H1 (cell line): ENCODE results near the gene CD4. TPM values are rescaled to one million over a fixed set of nuclear protein-coding genes. Genes with fewer than 3 reads are reported as not detected.

ENCODE experiments used
- CTCF ChIA-PET: fragments of 300-600 bp; sonication (Branson Sonifier 250); formaldehyde crosslinking; loops from one replicate; lab custom pipeline; 2021; ENCODE audit not compliant: partially characterized antibody; lab: Charles Lee
- POLR2A ChIA-PET: fragments of 300-600 bp; sonication (Branson Sonifier 250); formaldehyde crosslinking; loops from one replicate; lab custom pipeline; 2021; ENCODE audit warnings: inconsistent platforms; ENCODE audit not compliant: partially characterized antibody; lab: Charles Lee
- DNase-seq, 2 experiments: peaks; one replicate each; pipeline versions ENCODE4 v3.0.0 to v3.0.0-alpha.2; 2010 to 2022; ENCODE audit warnings: low spot score in 2 of 2, low read depth in 1 of 2, mixed read lengths in 1 of 2
- FAIRE-seq: peaks from 2 replicates; lab custom pipeline; 2011; peaks lifted over from hg19 to GRCh38; lab: Jason Lieb, UNC
- H2AFZ ChIP-seq: 2 replicates; pipeline ENCODE4 v1.8.1; 2012; ENCODE audit warnings: low read length, inconsistent platforms
- H2AK5ac ChIP-seq: 2 replicates; pipeline ENCODE4 v1.6.1; 2013; ENCODE audit warnings: low read depth, low read length
- H2BK120ac ChIP-seq: replicated peaks from 2 replicates; pipeline ENCODE3; 2013; ENCODE audit warnings: low read depth, low read length, inconsistent platforms
- H2BK12ac ChIP-seq: 2 replicates; pipeline ENCODE4 v1.6.1; 2013; ENCODE audit warnings: low read depth, low read length
- H2BK15ac ChIP-seq: 2 replicates; pipeline ENCODE4 v1.6.1; 2013; ENCODE audit warnings: low read length
- H2BK20ac ChIP-seq: 2 replicates; pipeline ENCODE4 v1.6.1; 2013; ENCODE audit warnings: low read length
- H2BK5ac ChIP-seq: 2 replicates; pipeline ENCODE4 v1.6.1; 2013; ENCODE audit warnings: low read depth, low read length
- H3K14ac ChIP-seq: 2 replicates; pipeline ENCODE4 v1.6.1; 2013; ENCODE audit warnings: inconsistent platforms; ENCODE audit not compliant: insufficient read length
- H3K18ac ChIP-seq: 2 replicates; pipeline ENCODE4 v1.6.1; 2013; ENCODE audit warnings: low read length; ENCODE audit errors: extremely low read depth
- H3K23ac ChIP-seq: 2 replicates; pipeline ENCODE4 v1.6.1; 2013; ENCODE audit warnings: inconsistent platforms; ENCODE audit not compliant: insufficient read length
- H3K23me2 ChIP-seq: 2 replicates; pipeline ENCODE4 v1.6.1; 2013; ENCODE audit warnings: low read depth, low read length
- H3K27ac ChIP-seq: 2 replicates; pipeline ENCODE4 v1.6.1; 2011; ENCODE audit warnings: low read depth, low read length, inconsistent platforms
- H3K27me3 ChIP-seq, 4 experiments: replicated peaks in 1 of 4; 1 replicate in 1 of 4; 2 replicates in 3 of 4; pipeline versions ENCODE4 v1.6.1 to v1.8.1; 2011 to 2013; ENCODE audit warnings: low read length in 3 of 4, mild to moderate bottlenecking in 3 of 4, inconsistent platforms in 2 of 4, mixed read lengths in 2 of 4, moderate library complexity in 1 of 4; ENCODE audit not compliant: control insufficient read depth in 3 of 4, insufficient read depth in 3 of 4; ENCODE audit errors: extremely low read depth in 1 of 4
- H3K36me3 ChIP-seq, 4 experiments: 2 replicates each; pipeline versions ENCODE4 v1.6.1 to v1.8.1; 2011 to 2013; ENCODE audit warnings: mild to moderate bottlenecking in 4 of 4, low read length in 3 of 4, moderate library complexity in 2 of 4, control low read depth in 1 of 4, inconsistent platforms in 1 of 4; ENCODE audit not compliant: insufficient read depth in 4 of 4, control insufficient read depth in 2 of 4
- H3K4ac ChIP-seq: replicated peaks from 2 replicates; pipeline ENCODE3; 2013; ENCODE audit warnings: low read length, low read depth, mixed read lengths, inconsistent platforms; ENCODE audit not compliant: insufficient read length
- H3K4me1 ChIP-seq, 4 experiments: replicated peaks in 1 of 4; 1 replicate in 1 of 4; 2 replicates in 3 of 4; pipeline versions ENCODE4 v1.6.1 to v1.8.1; 2011 to 2013; ENCODE audit warnings: low read length in 3 of 4, inconsistent platforms in 2 of 4, mixed read lengths in 1 of 4; ENCODE audit not compliant: insufficient read depth in 4 of 4, control insufficient read depth in 3 of 4
- H3K4me2 ChIP-seq, 2 experiments: 2 replicates each; pipeline versions ENCODE4 v1.6.1 to v1.8.1; 2011 to 2013; ENCODE audit warnings: low read depth in 2 of 2, low read length in 2 of 2, control low read depth in 1 of 2, inconsistent platforms in 1 of 2, mild to moderate bottlenecking in 1 of 2; ENCODE audit not compliant: insufficient read depth in 1 of 2
- H3K4me3 ChIP-seq, 4 experiments: fragments of 200-600, 300-600 bp in 1 of 4; sonication (generic), shearing (Covaris generic), sonication (Bioruptor Twin) in 1 of 4; 2 replicates each; pipeline versions ENCODE4 v1.5.1 to v1.8.1; 2011 to 2016; ENCODE audit warnings: low read length in 4 of 4, low read depth in 3 of 4, control low read depth in 2 of 4, inconsistent platforms in 2 of 4, mild to moderate bottlenecking in 2 of 4, mixed read lengths in 1 of 4, moderate library complexity in 1 of 4; ENCODE audit not compliant: insufficient read depth in 2 of 4; ENCODE audit errors: extremely low read depth in 1 of 4
- H3K56ac ChIP-seq: replicated peaks from 2 replicates; pipeline ENCODE3; 2013; ENCODE audit warnings: low read depth, mild to moderate bottlenecking, mixed read lengths, low read length, inconsistent platforms; ENCODE audit not compliant: insufficient read length
- H3K79me1 ChIP-seq: 2 replicates; pipeline ENCODE4 v1.6.1; 2013; ENCODE audit warnings: low read depth, low read length, control low read depth
- H3K79me2 ChIP-seq, 2 experiments: 2 replicates each; pipeline versions ENCODE4 v1.6.1 to v1.8.1; 2012 to 2013; ENCODE audit warnings: low read length in 2 of 2, mild to moderate bottlenecking in 2 of 2, inconsistent platforms in 1 of 2; ENCODE audit not compliant: insufficient read depth in 2 of 2, control insufficient read depth in 1 of 2
- H3K9ac ChIP-seq, 4 experiments: replicated peaks in 1 of 4; 1 replicate in 1 of 4; 2 replicates in 3 of 4; pipeline versions ENCODE4 v1.6.1 to v1.8.1; 2011 to 2013; ENCODE audit warnings: low read depth in 3 of 4, low read length in 3 of 4, control low read depth in 2 of 4, mild to moderate bottlenecking in 2 of 4, moderate library complexity in 2 of 4, inconsistent platforms in 1 of 4; ENCODE audit errors: extremely low read depth in 1 of 4
- H3K9me3 ChIP-seq, 2 experiments: 2 replicates each; pipeline versions ENCODE4 v1.6.1 to v1.8.1; 2012 to 2013; ENCODE audit warnings: mild to moderate bottlenecking in 2 of 2, moderate library complexity in 2 of 2, control low read depth in 1 of 2, inconsistent platforms in 1 of 2, low read depth in 1 of 2, low read length in 1 of 2, mixed read lengths in 1 of 2; ENCODE audit not compliant: insufficient read depth in 2 of 2
- H4K20me1 ChIP-seq, 2 experiments: replicated peaks in 1 of 2; 2 replicates each; pipeline versions ENCODE3 to v1.8.1; 2011 to 2013; ENCODE audit warnings: inconsistent platforms in 2 of 2, low read length in 2 of 2, mild to moderate bottlenecking in 1 of 2; ENCODE audit not compliant: insufficient read depth in 2 of 2, control insufficient read depth in 1 of 2
- H4K5ac ChIP-seq: 2 replicates; pipeline ENCODE4 v1.6.1; 2013; ENCODE audit warnings: low read length, low read depth, mixed read lengths, inconsistent platforms; ENCODE audit not compliant: insufficient read length
- H4K8ac ChIP-seq: 2 replicates; pipeline ENCODE4 v1.8.0; 2013; ENCODE audit warnings: mild to moderate bottlenecking, moderate library complexity, low read length, inconsistent platforms; ENCODE audit not compliant: insufficient read depth; ENCODE audit errors: extremely low read depth
- H4K91ac ChIP-seq: replicated peaks from 2 replicates; pipeline ENCODE3; 2013; ENCODE audit warnings: low read length, mixed read lengths, inconsistent platforms; ENCODE audit not compliant: insufficient read length
- ATF3 ChIP-seq: IDR thresholded peaks from 2 replicates; pipeline ENCODE4 v1.6.1; 2011; ENCODE audit warnings: low read depth, mild to moderate bottlenecking, low read length; ENCODE audit not compliant: insufficient read depth
- CTBP2 ChIP-seq: IDR thresholded peaks from 2 replicates; pipeline ENCODE4 v1.7.0; 2011; ENCODE audit warnings: borderline replicate concordance, mild to moderate bottlenecking, moderate library complexity, mixed read lengths, low read length; ENCODE audit not compliant: insufficient read depth, insufficient read length
- E2F6 ChIP-seq: IDR thresholded peaks from 2 replicates; pipeline ENCODE4 v1.6.1; 2012; ENCODE audit warnings: inconsistent platforms
- HDAC2 ChIP-seq, 2 experiments: fragments of 300-600 bp in 1 of 2; sonication (generic) in 1 of 2; IDR thresholded peaks; 2 replicates each; pipeline ENCODE4 v1.6.1; 2011 to 2012; ENCODE audit warnings: low read depth in 2 of 2, low read length in 2 of 2, mild to moderate bottlenecking in 2 of 2, moderate library complexity in 2 of 2, borderline replicate concordance in 1 of 2, inconsistent platforms in 1 of 2
- JUN ChIP-seq: IDR thresholded peaks from 2 replicates; pipeline ENCODE4 v1.6.1; 2011; ENCODE audit warnings: low read depth, mild to moderate bottlenecking, improper control_type of control experiment, low read length
- MAFK ChIP-seq: IDR thresholded peaks from 2 replicates; pipeline ENCODE4 v1.6.1; 2012; ENCODE audit warnings: low read depth, mild to moderate bottlenecking, improper control_type of control experiment, low read length
- SIRT6 ChIP-seq: IDR thresholded peaks from one replicate; pipeline ENCODE4 v1.7.1; 2012; ENCODE audit warnings: low read length, inconsistent platforms
- TAF1 ChIP-seq: IDR thresholded peaks from 2 replicates; pipeline ENCODE4 v1.6.1; 2011; ENCODE audit warnings: mild to moderate bottlenecking, low read depth, low read length
- WGBS, 2 experiments: shearing (Covaris generic) in 1 of 2; methylation state at CpG; one replicate each; pipeline versions ENCODE4 v1.1.6 to v1.1.7; 2013 to 2015; ENCODE audit warnings: low lambda C conversion rate in 2 of 2, mixed read lengths in 2 of 2, inconsistent platforms in 1 of 2, low coverage in 1 of 2, missing lambda C conversion rate in 1 of 2; ENCODE audit not compliant: insufficient replicate concordance in 2 of 2, insufficient coverage in 1 of 2, insufficient read length in 1 of 2; ENCODE audit errors: extremely low coverage in 1 of 2, missing lambda C conversion rate in 1 of 2; 5-methylcytosine and 5-hydroxymethylcytosine counted together
- polyA plus RNA-seq, 7 experiments: library from polyadenylated mRNA; depleted of rRNA in 3 of 7; stranded (reverse) in 5 of 7; unstranded in 2 of 7; fragments of >200 nt in 5 of 7; fragments of 200-250 nt in 2 of 7; gene quantifications; 1 replicate in 5 of 7; 2 replicates in 1 of 7; 4 replicates in 1 of 7; pipeline versions ENCODE4 v1.2.1 to v1.2.3, GENCODE V29; 2011 to 2013; ENCODE audit warnings: missing spikeins in 2 of 7, mixed read lengths in 2 of 7
- total RNA-seq: library from RNA; stranded (reverse); fragmentation: NEBNext Ultra II Directional; extraction: Animal tissue kit (Norgen Biotek cat#: 25700); gene quantifications from 2 replicates; pipeline ENCODE4 v1.2.1, GENCODE V29; 2021

Gene CD4
- total and polyA plus RNA-seq, 2 of the 8 experiments (the other 6 are each of a cell fraction or from before 2014, with no cell fraction given) = 3.4 to 5.1 TPM

DNA sequence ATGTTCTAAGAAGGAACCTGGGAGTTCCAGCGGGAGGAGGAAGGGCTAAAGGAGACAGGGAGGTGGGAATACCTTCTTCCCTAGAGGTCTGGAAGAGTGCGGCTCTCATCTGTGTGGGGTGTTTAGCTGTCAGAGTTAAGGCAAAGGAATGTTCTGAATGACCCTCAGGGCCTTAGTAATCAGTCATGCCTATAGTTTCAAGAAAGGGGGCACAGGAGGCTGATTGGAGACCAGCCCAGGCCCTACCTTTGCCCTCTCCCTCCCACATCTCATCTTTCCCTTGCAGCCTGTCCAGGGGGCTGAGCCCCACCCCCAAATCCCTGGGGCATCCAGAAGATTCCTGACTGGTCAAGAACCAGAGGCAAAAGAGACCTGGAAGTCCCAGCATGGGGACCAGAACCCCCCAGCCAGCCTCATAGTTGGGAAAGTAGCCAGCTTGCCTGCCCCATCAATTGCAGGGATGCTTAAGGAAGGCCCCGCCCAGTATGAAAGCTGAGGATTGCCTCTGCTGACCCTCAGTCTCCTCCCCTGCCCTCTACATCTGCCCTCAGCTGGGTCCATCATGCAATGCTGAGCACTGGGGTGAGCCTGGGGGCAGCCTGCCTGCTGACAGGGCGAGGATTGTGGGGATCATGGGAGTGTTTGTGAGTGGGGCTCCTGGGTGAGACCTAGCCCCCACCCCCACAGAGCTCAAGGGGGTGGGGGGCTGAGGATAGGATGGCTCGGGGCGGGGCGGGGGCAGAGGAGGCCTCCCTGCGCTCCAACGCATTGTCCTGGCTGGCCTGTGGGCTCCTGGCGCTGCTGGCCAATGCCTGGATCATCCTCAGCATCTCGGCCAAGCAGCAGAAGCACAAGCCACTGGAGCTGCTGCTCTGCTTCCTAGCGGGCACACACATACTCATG lies 34.1 kb downstream of the CD4 start:
- H3K9me3 ChIP-seq = no peaks in the 10 kb centered on the region

More for the DNA sequence above, 34.1 kb downstream of the CD4 start:
- Histone ChIP-seq H3K27me3 (peaks cover 0 to 12% (median 8%) of the 10 kb centered on the region in 4 experiments; a peak in 5 of 7 replicates), H2BK12ac (peak overlapping the region; percentile 75; the same call in 1 of the 2 replicates), H4K5ac (no peak overlapping the region), H3K36me3 (no peaks in the 10 kb centered on the region), H4K20me1 (peaks cover 0 to 4% of the 10 kb centered on the region in 2 experiments), H3K79me2 (no peaks in the 10 kb centered on the region), H4K8ac (no peak overlapping the region), H2AK5ac (peak overlapping the region; percentile 77), H3K4me3 (no peak overlapping the region), H3K4me2 (peak overlapping the region in 1 of 2 experiments; percentile 94; a peak in 2 of 4 replicates), H3K14ac (no peak overlapping the region), H2BK120ac (no peak overlapping the region), H3K4me1 (peaks cover 8 to 58% (median 33%) of the 10 kb centered on the region in 4 experiments), H2BK15ac (peak overlapping the region; percentile 98), H3K23me2 (peaks cover 24% of the 10 kb centered on the region), H2BK20ac (peak overlapping the region; percentile 61; the same call in 1 of the 2 replicates), H3K56ac (no peak overlapping the region), H3K4ac (no peak overlapping the region), H3K9ac (no peak overlapping the region), H2BK5ac (peak overlapping the region; percentile 13; the same call in 1 of the 2 replicates), H2AFZ (no peak overlapping the region), H3K23ac (no peak overlapping the region), H3K27ac (no peak overlapping the region; the same call in 1 of the 2 replicates), H3K79me1 (no peaks in the 10 kb centered on the region; the same call in 1 of the 2 replicates), H3K18ac (no peak overlapping the region; the same call in 1 of the 2 replicates), H4K91ac (no peak overlapping the region)
- TF ChIP-seq ATF3 (no peak), HDAC2 (IDR thresholded peaks at IDR 0.05; ENCODE audit: borderline replicate concordance in 1 of 2, low read depth in 2 of 2, low read length in 2 of 2) (no peak), TAF1 (no peak), SIRT6 (no peak), MAFK (no peak), CTBP2 (no peak), E2F6 (no peak), JUN (no peak)
- CTCF ChIA-PET = interaction anchor here (1.1 to 23.7 kb wide), 12 partner anchors 12 to 202 kb away, joined by 3 to 532 read pairs (median 18); partner anchors contain the start of genes CD4, CDCA3, COPS7A and GNB3
- 73% methylated on average over 7 of the region's 12 CpGs; no CpG with 5 or more reads in 1 of the 2 experiments for WGBS, 2 experiments
- DNase-seq = no peak
- FAIRE-seq = no peak
- POLR2A ChIA-PET = interaction anchor here (0.6 to 27.1 kb wide), 16 partner anchors 13 to 219 kb away, joined by 3 to 388 read pairs (median 4); partner anchors contain the start of genes C12orf57, CDCA3, GNB3 and LAG3
